Inflammatory macrophage (primary cell): ENCODE results near the gene TOP2B.
A peak's percentile ranks its signal among the peaks of the same experiment; 100 is the strongest.

Experiments
- DNase-seq, 2 donors: peaks; one replicate each; pipeline ENCODE4 v3.0.0-alpha.2; 2020 to 2022
- total RNA-seq, 18 experiments: gene quantifications; one replicate each; lab custom pipeline; 2026; ENCODE audit warnings: mixed read lengths in 6 of 18, inconsistent platforms in 2 of 18; lab: John Stamatoyannopoulos, UW

Gene TOP2B, protein sequence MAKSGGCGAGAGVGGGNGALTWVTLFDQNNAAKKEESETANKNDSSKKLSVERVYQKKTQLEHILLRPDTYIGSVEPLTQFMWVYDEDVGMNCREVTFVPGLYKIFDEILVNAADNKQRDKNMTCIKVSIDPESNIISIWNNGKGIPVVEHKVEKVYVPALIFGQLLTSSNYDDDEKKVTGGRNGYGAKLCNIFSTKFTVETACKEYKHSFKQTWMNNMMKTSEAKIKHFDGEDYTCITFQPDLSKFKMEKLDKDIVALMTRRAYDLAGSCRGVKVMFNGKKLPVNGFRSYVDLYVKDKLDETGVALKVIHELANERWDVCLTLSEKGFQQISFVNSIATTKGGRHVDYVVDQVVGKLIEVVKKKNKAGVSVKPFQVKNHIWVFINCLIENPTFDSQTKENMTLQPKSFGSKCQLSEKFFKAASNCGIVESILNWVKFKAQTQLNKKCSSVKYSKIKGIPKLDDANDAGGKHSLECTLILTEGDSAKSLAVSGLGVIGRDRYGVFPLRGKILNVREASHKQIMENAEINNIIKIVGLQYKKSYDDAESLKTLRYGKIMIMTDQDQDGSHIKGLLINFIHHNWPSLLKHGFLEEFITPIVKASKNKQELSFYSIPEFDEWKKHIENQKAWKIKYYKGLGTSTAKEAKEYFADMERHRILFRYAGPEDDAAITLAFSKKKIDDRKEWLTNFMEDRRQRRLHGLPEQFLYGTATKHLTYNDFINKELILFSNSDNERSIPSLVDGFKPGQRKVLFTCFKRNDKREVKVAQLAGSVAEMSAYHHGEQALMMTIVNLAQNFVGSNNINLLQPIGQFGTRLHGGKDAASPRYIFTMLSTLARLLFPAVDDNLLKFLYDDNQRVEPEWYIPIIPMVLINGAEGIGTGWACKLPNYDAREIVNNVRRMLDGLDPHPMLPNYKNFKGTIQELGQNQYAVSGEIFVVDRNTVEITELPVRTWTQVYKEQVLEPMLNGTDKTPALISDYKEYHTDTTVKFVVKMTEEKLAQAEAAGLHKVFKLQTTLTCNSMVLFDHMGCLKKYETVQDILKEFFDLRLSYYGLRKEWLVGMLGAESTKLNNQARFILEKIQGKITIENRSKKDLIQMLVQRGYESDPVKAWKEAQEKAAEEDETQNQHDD (N-terminal part only)
- 100.0 to 302 (median 204) reads per million in 18 experiments for total RNA-seq

DNA sequence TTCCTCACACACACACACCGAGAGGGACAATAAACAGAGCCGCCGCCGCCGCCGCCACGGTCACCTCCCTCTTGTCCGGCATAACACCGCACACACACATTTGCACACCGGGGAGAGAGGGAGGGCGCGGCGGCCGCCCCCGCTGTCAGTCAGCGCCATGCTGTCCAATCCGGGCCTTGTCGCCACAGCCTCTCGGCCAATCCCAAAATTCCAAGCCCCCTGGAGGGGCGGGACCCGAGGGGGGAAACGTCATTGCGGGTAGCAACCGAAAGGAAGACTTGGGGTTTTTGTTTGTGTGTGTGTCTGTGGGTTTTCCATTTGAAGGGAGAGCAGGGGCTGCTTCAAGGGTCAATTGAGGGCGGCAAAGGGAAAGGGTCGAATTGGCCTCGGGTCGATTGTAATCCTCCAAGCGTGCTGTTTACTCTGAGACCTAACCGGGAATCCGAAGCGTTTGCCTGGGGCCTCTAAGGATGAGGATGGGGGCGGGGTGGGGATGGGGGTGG lies at the start of gene TOP2B:
TOP2B (minus strand) TSS at position 96 of the 503 bp plus-strand sequence. CDS start 610 bp downstream, outside the sequence.
- DNase-seq, result peak; percentile 96 to 97

DNA sequence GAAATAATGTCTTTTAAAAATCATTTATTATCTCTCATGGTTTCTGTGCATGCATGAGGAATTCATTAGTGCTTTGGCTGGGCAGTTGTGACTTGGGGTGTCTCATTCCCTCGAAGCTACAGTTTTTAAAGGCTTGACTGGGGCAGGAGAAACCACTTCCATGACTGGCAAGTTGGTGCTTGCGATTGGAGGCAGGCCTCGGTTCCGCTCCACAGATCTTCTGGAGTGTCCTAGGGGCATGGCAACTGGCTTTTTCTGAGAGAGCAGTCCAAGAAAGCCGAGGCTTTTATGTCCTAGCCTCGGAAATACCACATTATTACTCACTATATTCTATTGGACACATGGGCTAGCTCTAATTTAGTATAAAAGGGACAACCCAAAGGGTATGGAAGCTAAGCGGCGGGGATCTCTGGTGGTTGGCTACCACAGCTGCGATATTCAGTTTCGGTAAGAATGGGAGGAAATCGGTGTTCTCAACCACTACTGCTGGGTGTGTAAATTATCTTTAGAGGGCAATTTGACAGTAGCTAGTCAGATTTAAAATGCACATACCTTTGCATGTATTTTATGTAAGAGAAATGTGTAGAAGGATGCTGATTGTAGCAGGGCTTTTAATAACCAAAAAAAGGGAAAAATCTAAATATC lies 48.8 kb upstream of the TOP2B start:
- DNase-seq, result no peak

DNA sequence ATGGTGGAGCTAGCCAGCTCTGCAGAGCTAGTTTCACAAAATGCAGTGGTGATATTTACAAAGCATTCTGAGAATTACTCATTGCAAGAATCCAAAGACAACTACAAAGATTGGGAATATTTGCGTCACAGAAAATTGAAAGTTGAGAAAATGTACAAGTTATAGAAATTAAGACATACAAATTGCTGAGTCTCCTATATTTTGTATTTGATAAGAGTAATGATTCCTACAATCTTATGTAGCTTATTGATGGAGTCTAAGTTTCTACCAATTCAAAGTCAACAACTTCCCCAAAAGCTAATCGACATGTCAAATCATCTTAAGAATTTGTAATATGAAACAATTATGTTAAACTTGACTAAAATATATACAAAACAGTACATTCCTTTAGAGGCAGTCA lies 46.4 kb upstream of the TOP2B start:
- no peak for DNase-seq

DNA sequence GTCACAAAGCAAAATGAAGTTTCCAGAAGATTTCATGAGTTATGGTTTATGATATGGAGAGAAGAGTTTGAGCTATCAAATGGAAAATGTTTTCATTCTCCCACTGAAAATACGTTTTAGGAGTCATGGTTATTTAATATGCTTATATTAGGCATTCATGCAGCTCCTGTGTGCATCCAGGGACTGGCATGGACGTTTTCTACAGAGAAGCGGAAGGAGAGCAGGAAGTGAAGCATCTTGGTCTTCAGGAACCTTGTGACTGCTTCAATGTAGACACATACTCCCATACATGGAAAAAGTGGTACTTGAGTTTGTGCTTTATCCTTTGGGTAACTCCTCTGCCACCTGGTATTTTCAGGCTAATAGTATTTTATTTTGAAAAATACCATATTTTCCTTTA lies 43.3 kb upstream of the TOP2B start:
- no peak for DNase-seq

DNA sequence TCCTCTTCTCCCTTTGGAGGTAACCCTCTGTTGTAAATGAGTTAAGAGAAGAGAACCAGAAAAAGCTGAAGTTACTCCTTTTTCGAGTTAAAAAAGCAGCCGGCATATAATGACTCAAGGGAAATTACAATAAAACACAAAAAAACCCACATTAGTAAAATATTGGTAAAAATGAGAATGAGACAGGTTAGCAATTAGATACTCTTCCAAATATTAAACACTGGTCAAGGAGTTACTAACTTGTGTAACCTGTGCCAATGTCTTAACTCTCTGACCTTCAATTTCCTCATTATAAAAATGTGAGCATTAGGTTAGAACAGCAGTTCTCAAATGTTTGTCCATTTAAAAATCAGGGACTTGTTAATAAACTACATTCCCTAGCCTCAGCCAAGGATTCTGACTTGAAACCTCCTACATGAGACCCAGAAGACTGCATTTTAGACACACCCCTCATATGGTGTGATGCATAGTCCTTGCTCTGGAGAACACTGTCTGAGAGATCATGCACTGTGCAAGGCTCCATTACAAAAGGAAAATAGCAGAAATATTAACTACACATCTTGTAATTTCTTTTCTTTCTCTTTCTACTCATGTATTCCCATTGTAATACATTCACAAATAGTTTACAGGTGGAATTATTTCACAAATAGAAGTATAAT lies 42.7 kb upstream of the TOP2B start:
- no peak for DNase-seq

DNA sequence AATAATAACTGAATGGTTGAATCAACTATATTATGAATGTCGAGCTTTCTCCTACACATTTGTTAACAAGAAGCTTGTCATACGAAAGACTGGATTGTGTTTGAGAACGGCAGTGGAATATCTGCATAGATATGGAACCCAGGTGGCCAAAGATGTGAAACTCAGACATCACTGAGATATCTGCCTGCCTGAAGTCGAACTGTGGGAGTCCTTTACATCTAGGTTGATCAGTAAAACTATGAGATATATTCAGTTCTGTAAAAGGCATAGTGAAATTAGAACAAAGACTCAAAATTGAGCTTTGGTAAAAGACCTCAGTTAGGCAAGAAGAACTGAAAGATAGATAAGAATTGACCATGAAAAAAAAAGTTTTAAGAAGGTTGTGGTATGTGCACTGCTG lies 41.5 kb upstream of the TOP2B start:
- no peak for DNase-seq

DNA sequence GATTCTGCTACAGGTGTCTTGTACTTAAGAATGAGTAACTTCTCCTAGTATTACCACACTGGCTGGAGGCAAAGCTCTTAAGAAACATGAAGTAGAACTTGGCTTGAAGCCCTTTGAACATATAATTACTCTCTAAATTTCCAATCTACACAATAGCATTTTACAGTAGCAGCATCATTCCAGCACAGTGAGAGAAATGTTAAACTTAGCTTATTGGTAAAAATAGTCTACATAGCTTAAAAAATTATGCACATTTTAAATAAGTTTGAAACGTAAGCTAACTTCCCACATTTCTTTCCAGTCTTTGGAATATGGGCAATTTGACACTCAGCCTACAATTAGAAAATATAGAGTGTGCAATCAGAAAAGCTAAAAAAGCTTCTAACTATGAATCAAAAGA lies 32.8 kb upstream of the TOP2B start:
- DNase-seq, result no peak

DNA sequence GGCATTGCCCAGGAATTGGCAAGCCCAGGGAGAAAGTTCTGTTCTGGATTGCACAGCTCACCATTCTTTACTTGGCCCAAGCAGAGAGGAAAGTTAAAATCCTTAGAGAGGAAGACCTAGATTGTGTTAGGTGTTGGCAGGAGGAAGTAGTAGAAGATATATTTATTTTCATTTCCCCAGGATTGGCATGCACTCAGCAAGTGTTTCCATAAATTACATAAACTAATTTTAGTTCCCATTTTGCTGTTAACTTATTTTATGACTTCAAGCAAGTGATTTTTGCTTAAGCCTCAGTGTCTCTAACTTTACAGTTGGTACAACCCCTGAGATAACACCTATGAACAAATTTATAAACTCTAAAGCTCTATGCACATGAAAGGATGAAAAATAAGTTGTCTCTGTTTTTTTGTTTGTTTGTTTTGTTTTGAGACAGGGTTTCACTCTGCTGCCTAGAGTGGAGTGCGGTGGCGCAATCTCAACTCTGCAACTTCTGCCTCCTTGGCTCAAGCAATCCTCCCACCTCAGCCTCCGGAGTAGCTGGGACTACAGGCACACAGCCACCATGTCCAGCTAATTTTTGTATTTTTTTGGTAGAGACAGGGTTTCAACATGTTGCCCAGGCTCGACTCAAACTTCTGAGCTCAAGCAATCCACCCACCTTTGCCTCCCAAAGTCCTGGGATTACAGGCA lies 31.2 kb upstream of the TOP2B start:
- peak; percentile 80 to 90 for DNase-seq

DNA sequence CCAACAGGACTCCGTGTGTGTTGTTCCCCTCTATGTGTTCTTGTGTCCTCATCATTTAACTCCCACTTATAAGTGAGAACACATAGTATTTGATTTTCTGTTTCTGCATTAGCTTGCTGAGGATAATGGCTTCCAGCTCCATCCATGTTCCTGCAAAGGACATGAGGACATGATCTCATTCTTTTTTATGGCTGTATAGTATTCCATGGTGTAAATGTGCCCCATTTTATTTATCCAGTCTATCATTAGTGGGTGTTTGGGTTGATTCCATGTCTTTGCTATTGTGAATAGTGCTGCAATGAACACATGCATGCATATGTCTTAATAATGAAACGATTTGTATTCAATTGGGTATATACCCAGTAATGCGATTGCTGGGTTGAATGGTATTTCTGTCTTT lies 28.5 kb upstream of the TOP2B start:
- no peak for DNase-seq

DNA sequence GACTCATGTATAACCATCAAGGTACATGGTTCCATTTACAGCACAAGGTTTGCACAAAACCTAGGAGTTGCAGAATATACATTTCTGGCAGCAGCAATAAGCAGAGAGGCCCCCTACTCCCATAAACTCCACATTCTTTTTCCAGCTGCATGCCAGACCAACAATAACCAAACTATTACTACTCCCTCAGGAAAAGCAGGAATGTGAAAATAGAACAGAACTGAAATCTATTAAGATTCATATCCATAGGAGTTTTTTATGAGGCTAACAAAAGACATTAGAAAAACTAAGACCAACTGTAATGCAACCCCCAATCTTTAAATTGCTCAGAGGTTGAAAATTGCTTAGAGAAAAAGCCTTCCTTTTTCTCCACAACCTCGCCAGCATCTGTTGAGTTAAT lies 27.6 kb upstream of the TOP2B start:
- DNase-seq, result no peak

DNA sequence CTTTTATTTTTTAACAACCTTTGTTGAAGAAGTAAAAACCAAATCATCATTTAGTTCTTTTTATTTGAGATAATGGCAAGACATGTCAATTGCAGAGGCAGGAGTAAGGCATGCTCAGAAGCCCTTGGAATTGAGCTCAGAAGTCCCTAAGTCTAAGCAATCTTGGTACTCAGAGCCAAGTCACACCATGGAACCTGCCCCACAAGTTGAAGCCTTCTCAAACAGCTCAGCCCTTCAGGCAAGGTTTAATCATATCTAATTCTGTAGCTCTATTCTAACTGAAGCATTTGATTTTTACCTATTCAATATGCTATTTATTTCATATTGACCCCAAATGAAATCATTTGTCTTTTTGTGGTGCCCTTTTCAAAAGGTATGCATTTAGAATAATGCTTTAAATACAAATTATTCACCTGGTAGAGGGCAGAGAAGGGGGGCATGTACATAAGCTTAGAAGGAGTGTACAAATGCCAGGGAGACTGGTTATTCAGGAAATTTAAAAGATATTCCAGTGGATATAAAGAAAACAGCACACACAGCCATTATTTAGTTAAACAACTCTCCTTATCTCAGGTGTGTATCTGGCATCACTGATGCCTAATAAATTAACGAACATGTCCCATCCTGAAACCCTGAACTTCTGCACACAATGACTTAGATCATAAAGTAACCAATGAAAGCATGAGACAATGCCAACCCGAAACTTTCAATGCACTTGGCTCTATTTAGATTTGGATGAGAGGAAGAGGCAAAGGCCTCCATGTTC lies 26.2 kb upstream of the TOP2B start:
- no peak for DNase-seq

DNA sequence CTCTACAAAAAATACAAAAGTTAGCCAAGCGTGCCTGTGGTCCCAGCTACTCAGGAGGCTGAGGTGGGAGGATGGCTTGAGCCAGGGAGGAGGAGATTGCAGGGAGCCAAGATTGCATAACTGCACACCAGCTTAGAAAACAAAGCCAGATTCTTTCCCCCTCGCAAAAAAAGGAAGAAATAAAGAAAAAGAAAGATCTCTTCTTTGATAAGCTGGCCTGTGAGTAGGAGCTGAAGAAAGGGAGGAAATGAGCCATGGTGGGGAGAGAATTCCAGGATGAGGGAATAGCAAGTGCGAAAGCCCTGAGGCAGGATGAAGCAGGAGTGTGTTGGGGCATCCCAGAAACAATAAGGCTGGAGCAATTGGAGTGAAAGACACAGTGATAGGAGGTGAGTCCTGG lies 24.5 kb upstream of the TOP2B start:
- no peak for DNase-seq

DNA sequence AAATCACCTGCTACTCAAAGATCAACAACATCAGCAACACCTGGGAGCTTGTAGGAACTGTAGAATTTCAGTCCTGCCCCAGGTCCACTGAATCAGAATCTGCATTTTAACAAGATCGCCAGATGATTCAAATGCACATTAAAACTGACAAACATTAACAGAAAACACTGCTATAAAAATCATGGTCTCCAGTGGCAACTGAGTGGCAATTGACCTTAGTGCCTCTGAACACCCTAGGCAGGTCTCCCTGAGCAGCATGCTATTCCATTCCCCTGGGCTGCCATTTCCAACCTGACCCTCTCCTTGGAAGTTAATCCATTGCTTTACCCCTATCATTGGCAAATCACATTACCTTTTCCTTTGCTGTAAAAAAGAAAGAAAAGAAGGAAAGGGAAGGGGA lies 23.0 kb upstream of the TOP2B start:
- no peak for DNase-seq

DNA sequence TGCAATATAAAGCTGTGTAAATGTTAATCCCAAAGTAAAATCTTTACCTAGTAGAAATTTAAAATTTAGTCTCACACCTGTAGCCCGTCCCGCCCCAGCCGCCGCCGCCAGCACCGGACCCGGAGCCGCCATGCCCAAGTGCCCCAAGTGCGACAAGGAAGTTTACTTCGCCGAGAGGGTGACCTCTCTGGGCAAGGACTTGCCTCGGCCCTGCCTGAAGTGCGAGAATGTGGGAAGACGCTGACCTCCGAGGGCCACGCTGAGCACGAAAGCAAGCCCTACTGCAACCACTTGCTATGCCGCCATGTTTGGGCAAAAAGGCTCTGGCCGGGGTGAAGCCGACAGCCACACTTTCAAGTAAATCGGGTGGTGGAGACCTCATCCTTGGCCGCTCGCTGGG lies 22.1 kb upstream of the TOP2B start:
- DNase-seq, result no peak

DNA sequence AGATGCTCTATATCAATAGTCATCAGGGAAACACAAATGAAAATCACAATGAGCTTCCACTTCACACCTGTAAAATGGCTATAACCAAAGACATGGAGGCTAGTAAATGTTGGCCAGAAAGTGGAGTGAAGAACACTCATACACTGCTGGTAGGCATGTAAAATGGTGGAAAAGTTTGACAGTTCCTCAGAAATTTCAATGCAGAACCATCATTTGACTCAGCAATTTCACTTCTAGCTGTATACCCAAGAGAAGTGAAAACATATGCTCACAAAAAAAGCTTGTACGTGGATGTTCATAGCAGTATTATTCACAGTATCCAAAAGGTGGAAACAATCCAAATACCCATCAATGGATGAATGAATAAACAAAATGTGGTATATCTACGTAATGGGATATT lies 19.2 kb upstream of the TOP2B start:
- DNase-seq, result no peak

DNA sequence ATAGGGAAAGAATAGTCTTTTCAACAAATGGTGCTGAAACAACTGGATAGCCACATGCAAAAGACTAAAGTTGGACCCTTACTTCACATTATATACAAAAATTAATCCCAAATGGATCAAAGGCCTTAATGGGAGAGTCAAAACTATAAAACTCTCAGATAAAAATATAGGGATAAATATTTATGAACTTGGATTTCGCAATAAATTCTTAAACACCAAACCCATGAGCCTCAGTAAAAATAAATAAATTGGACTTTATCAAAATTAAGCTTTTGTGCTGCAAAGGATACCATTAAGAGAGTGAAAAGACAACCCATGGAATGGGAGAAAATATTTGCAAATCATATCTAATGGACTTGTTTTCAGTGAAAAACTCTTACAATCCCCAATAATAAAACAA lies 18.7 kb upstream of the TOP2B start:
- no peak for DNase-seq

DNA sequence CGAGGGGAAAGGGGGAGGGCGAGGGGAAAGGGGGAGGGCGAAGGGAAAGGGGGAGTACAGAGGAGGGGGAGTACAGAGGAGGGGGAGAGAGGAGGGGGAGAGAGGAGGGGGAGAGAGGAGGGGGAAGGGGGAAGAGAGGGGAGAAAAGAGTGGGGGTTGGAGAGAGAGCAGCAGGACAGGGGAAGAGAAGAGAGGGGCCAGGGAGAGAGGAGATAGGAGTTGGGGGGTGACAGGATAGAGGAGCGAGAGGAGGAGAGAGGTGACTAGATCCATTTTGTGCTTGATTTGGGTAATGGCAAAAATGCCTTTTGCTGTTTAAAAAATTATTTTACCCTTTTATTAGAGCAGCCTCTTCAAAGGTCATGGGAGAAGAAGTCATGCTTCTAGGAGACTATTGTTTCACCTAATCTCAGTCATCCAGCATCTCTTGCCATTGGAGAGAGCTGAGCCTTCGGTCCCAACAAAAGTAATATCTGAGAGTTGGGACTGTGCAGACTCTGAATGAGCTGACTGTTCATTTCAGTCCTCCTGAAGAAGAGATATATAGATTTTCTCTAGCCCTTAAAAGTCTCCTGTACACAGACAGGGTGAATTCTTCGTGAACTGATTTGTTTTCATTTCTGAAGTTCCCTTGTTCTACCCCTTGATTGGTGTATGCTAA lies 15.1 kb upstream of the TOP2B start:
- DNase-seq, result no peak

DNA sequence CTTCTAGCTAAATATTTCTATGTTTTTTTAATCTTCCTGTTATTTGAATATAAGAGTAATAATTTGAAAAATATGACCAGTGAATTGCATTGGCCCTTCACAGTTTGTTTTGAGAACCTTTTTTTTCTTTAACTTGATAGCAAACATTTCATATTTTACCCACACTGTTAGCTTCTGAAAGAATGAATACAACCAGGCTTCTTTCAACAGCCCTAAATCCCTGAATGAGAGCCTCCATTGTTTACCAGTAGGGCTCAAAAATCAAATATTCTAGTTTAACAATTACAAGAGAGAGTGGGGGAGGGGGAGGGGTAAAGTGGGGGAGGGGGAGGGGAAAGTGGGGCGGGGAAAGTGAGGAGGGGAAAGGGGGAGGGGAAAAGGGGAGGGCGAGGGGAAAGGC lies 14.5 kb upstream of the TOP2B start:
- no peak for DNase-seq

DNA sequence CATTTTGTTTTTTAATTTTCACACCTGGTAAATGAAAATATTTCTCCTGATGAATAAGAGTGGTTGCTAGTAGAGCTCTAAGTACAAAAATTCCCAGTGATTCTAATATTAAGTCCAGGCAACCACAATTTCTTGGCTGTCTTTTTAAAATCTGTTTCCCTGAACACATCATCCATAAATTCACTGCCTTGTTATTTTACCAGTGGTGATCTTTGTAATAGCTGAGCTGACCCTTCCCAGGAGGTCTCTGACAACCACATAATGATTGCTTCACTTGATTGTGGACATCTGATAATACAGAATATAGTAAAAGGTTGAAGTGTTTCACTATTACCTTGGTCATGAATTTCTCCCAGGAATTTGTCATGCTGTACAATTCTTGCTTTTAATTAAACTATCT lies 13.9 kb upstream of the TOP2B start:
- DNase-seq, result no peak

DNA sequence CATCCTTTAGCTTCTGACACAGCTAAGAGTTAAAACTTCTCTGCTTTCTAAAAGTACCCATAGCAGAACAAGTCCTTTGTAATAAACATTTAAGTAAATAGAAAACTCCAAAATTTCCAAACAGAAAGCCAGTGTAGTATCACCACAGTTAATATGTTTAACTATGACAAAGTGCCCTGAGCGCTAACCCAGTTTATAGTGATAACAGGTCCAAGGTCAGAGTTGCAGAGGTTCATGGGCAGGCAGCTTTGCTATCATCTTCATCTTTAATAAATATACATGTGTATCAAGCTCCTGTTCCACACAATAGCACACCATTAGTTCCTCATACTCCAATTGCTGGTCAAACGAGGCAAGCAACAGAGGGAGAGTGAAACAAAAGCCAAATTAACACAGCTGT lies 12.4 kb upstream of the TOP2B start:
- DNase-seq, result no peak
